Measurements from ENCODE around the gene AQR.

AQR gene

GRCh38 chr15:34883042-34883441, 86.5 kb downstream of the AQR start:
- Histone ChIP-seq H3K27me3 (ENCODE audit: insufficient read depth, poor library complexity, severe bottlenecking) (no peaks in the 10 kb centered on the region), H3K27ac (replicated peaks) (no peak overlapping the region), H3K4me3 (replicated peaks; ENCODE audit: insufficient read depth, low read length) (no peak overlapping the region)
- no peak for DNase-seq (ENCODE audit: low read depth in 1 of 2, low spot score in 1 of 2)
- no peak for TF ChIP-seq POLR2AphosphoS5 (IDR thresholded peaks at IDR 0.05; ENCODE audit: low read depth)
- no peak for TF ChIP-seq GABPA (IDR thresholded peaks at IDR 0.05; ENCODE audit: low read depth)
- TF ChIP-seq SPI1 (IDR thresholded peaks at IDR 0.05; ENCODE audit: borderline replicate concordance, low read depth), result no peak
- no peak for TF ChIP-seq CTCF (IDR thresholded peaks at IDR 0.05; ENCODE audit: insufficient read depth, low read length)
- TF ChIP-seq, protein P1, sequence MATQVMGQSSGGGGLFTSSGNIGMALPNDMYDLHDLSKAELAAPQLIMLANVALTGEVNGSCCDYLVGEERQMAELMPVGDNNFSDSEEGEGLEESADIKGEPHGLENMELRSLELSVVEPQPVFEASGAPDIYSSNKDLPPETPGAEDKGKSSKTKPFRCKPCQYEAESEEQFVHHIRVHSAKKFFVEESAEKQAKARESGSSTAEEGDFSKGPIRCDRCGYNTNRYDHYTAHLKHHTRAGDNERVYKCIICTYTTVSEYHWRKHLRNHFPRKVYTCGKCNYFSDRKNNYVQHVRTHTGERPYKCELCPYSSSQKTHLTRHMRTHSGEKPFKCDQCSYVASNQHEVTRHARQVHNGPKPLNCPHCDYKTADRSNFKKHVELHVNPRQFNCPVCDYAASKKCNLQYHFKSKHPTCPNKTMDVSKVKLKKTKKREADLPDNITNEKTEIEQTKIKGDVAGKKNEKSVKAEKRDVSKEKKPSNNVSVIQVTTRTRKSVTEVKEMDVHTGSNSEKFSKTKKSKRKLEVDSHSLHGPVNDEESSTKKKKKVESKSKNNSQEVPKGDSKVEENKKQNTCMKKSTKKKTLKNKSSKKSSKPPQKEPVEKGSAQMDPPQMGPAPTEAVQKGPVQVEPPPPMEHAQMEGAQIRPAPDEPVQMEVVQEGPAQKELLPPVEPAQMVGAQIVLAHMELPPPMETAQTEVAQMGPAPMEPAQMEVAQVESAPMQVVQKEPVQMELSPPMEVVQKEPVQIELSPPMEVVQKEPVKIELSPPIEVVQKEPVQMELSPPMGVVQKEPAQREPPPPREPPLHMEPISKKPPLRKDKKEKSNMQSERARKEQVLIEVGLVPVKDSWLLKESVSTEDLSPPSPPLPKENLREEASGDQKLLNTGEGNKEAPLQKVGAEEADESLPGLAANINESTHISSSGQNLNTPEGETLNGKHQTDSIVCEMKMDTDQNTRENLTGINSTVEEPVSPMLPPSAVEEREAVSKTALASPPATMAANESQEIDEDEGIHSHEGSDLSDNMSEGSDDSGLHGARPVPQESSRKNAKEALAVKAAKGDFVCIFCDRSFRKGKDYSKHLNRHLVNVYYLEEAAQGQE (IDR thresholded peaks at IDR 0.05; ENCODE audit: insufficient replicate concordance, low read depth), result no peak

GRCh38 chr15:34879107-34879506, 90.4 kb downstream of the AQR start:
- TF ChIP-seq SPI1 (IDR thresholded peaks at IDR 0.05; ENCODE audit: borderline replicate concordance, low read depth), result no peak
- TF ChIP-seq CTCF (IDR thresholded peaks at IDR 0.05; ENCODE audit: insufficient read depth, low read length), result no peak
- no peak for TF ChIP-seq POLR2AphosphoS5 (IDR thresholded peaks at IDR 0.05; ENCODE audit: low read depth)
- TF ChIP-seq, protein P1 (IDR thresholded peaks at IDR 0.05; ENCODE audit: insufficient replicate concordance, low read depth), result no peak
- no peak for TF ChIP-seq GABPA (IDR thresholded peaks at IDR 0.05; ENCODE audit: low read depth)
- no peak overlapping the region for H3K4me3 ChIP-seq (replicated peaks; ENCODE audit: insufficient read depth, low read length)
- H3K27me3 ChIP-seq (ENCODE audit: insufficient read depth, poor library complexity, severe bottlenecking), result no peaks in the 10 kb centered on the region
- DNase-seq (ENCODE audit: low read depth in 1 of 2, low spot score in 1 of 2), result no peak
- no peak overlapping the region for H3K27ac ChIP-seq (replicated peaks)

DNA sequence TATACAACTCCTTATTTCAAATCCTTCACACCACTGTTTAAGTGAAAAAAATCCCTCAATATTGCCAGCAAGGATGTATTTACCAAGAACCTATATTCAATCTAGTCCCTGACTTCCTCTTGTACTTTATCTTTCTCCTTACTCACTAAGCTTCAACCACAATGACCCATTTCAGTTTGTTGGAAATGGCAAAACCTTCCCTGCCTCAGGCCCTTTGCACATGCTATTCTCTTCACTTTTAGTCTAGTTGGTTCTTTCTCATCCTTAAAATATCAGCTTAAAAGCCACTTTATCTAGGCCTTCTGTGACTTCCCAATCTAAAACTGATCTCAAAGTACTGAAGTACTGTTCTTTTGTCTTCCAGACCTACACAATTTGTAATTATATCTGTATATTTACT, 92.9 kb downstream of the AQR start:
- no peak overlapping the region for H3K4me3 ChIP-seq (replicated peaks; ENCODE audit: insufficient read depth, low read length)
- H3K27me3 ChIP-seq (ENCODE audit: insufficient read depth, poor library complexity, severe bottlenecking), result no peaks in the 10 kb centered on the region
- TF ChIP-seq GABPA (IDR thresholded peaks at IDR 0.05; ENCODE audit: low read depth) (no peak), CTCF (IDR thresholded peaks at IDR 0.05; ENCODE audit: insufficient read depth, low read length) (no peak), SPI1 (IDR thresholded peaks at IDR 0.05; ENCODE audit: borderline replicate concordance, low read depth) (no peak)
- TF ChIP-seq, protein P1 (IDR thresholded peaks at IDR 0.05; ENCODE audit: insufficient replicate concordance, low read depth), result no peak
- DNase-seq (ENCODE audit: low read depth in 1 of 2, low spot score in 1 of 2), result no peak
- no peak overlapping the region for H3K27ac ChIP-seq (replicated peaks)

Data from HL-60 (cell line).